GM23338 (cell line): Measurements from ENCODE around the gene KLC1. TPM values are rescaled to one million over a fixed set of nuclear protein-coding genes. Genes with fewer than 3 reads are reported as not detected.

Experiments used
- ATAC-seq: fragments of 200-7000 bp; cut with Tn5 transposase; 3 replicates; pipeline ENCODE4 v1.9.1; 2020
- DNase-seq: peaks from one replicate; pipeline ENCODE4 v3.0.0-alpha.2; 2015; ENCODE audit warnings: low spot score
- H2AFZ ChIP-seq: fragments of 200-600 bp; sonication (generic); 2 replicates; pipeline ENCODE4 v1.8.0; 2016; ENCODE audit warnings: antibody characterized with exemption, mild to moderate bottlenecking, moderate library complexity
- H3F3A ChIP-seq: fragments of 200-600 bp; sonication (generic); replicated peaks from 2 replicates; pipeline ENCODE4 v1.8.0; 2017; ENCODE audit warnings: antibody characterized with exemption, mixed run types, low read depth
- H3K27ac ChIP-seq: fragments of 200-600 bp; sonication (generic); 2 replicates; pipeline ENCODE4 v1.6.1; 2016; ENCODE audit warnings: low read depth
- H3K27me3 ChIP-seq: fragments of 200-600 bp; sonication (generic); 2 replicates; pipeline ENCODE4 v1.8.0; 2016; ENCODE audit warnings: mild to moderate bottlenecking, mixed run types, moderate library complexity; ENCODE audit not compliant: insufficient read depth
- H3K36me3 ChIP-seq: fragments of 200-600 bp; sonication (generic); 2 replicates; pipeline ENCODE4 v1.8.0; 2016; ENCODE audit warnings: mild to moderate bottlenecking; ENCODE audit not compliant: insufficient read depth
- H3K4me1 ChIP-seq: fragments of 200-600 bp; sonication (generic); 2 replicates; pipeline ENCODE4 v1.8.0; 2016; ENCODE audit warnings: mild to moderate bottlenecking, moderate library complexity; ENCODE audit not compliant: insufficient read depth
- H3K4me2 ChIP-seq: fragments of 200-600 bp; sonication (generic); 2 replicates; pipeline ENCODE4 v1.7.1; 2017; ENCODE audit warnings: mixed run types
- H3K4me3 ChIP-seq: fragments of 200-600 bp; sonication (generic); 2 replicates; pipeline ENCODE4 v1.6.1; 2016; ENCODE audit warnings: mixed run types
- H3K79me2 ChIP-seq: fragments of 200-600 bp; sonication (generic); replicated peaks from 2 replicates; pipeline ENCODE4 v1.8.0; 2017; ENCODE audit warnings: mild to moderate bottlenecking; ENCODE audit not compliant: insufficient read depth
- H3K9me2 ChIP-seq: fragments of 200-600 bp; sonication (generic); 2 replicates; pipeline ENCODE4 v1.8.0; 2017; ENCODE audit not compliant: insufficient read depth
- H4K20me1 ChIP-seq: fragments of 200-600 bp; sonication (generic); replicated peaks from 2 replicates; pipeline ENCODE4 v1.8.0; 2017; ENCODE audit warnings: mild to moderate bottlenecking; ENCODE audit not compliant: insufficient read depth
- H3K27ac Mint-ChIP-seq: 2 replicates; pipeline ENCODE4 v1.8.0; 2020; ENCODE audit warnings: inconsistent platforms, mild to moderate bottlenecking, moderate library complexity, mixed read lengths
- H3K27me3 Mint-ChIP-seq: 3 replicates; pipeline ENCODE4 v1.8.0; 2022; ENCODE audit warnings: low read depth, mild to moderate bottlenecking, moderate library complexity, mixed read lengths, inconsistent platforms; ENCODE audit not compliant: insufficient read depth, poor library complexity
- H3K36me3 Mint-ChIP-seq: 3 replicates; pipeline ENCODE4 v1.8.0; 2021; ENCODE audit warnings: low read depth, mild to moderate bottlenecking, inconsistent platforms, moderate library complexity, mixed read lengths
- H3K4me1 Mint-ChIP-seq: 3 replicates; pipeline ENCODE4 v1.8.0; 2020; ENCODE audit warnings: mild to moderate bottlenecking, inconsistent platforms, mixed read lengths
- H3K4me3 Mint-ChIP-seq: 3 replicates; pipeline ENCODE4 v1.8.0; 2021; ENCODE audit warnings: moderate library complexity, mild to moderate bottlenecking, inconsistent platforms, mixed read lengths
- H3K9me3 Mint-ChIP-seq: 3 replicates; pipeline ENCODE4 v1.8.0; 2020; ENCODE audit warnings: moderate library complexity, mild to moderate bottlenecking, inconsistent platforms, mixed read lengths
- CTCF ChIP-seq, 2 experiments: fragments of 200-600 bp in 1 of 2; sonication (generic) in 1 of 2; conservative IDR thresholded peaks; 2 replicates each; pipeline versions ENCODE4 v1.5.1 to v1.6.1; 2016 to 2017; ENCODE audit warnings: antibody characterized with exemption in 2 of 2, low read depth in 2 of 2, mild to moderate bottlenecking in 2 of 2, moderate library complexity in 1 of 2
- ETS1 ChIP-seq: IDR thresholded peaks from 2 replicates; pipeline ENCODE4 v1.6.1; 2016; ENCODE audit warnings: antibody characterized with exemption
- EZH2 ChIP-seq: fragments of 200-600 bp; sonication (generic); IDR thresholded peaks from one replicate; pipeline ENCODE4 v1.8.0; 2017; ENCODE audit warnings: antibody characterized with exemption, mild to moderate bottlenecking, low read depth; ENCODE audit not compliant: unreplicated experiment
- JUNB ChIP-seq: IDR thresholded peaks from one replicate; pipeline ENCODE4 v1.6.1; 2016; ENCODE audit warnings: antibody characterized with exemption; ENCODE audit not compliant: unreplicated experiment
- NANOG ChIP-seq: IDR thresholded peaks from 2 replicates; pipeline ENCODE4 v1.6.1; 2016; ENCODE audit warnings: antibody characterized with exemption, borderline replicate concordance
- POLR2AphosphoS5 ChIP-seq: IDR thresholded peaks from 2 replicates; pipeline ENCODE4 v1.6.1; 2016; ENCODE audit warnings: antibody characterized with exemption, low read depth
- STAT1 ChIP-seq: IDR thresholded peaks from one replicate; pipeline ENCODE4 v1.6.1; 2016; ENCODE audit warnings: antibody characterized with exemption; ENCODE audit not compliant: unreplicated experiment
- ZNF331 ChIP-seq: fragments of 250-450 bp; sonication (Bioruptor Pico); IDR thresholded peaks from 2 replicates; pipeline ENCODE4 v1.5.0; 2020; ENCODE audit warnings: low read depth, mild to moderate bottlenecking, moderate library complexity
- ZNF462 ChIP-seq: fragments of 250-450 bp; sonication (Bioruptor Pico); IDR thresholded peaks from 2 replicates; pipeline ENCODE4 v1.5.0; 2020; ENCODE audit warnings: mild to moderate bottlenecking, moderate library complexity
- polyA plus RNA-seq: library from polyadenylated mRNA; unstranded; fragments of >200 nt; fragmentation: Nextera tagmentation; extraction: Ambion mirVana; gene quantifications from 2 replicates; pipeline ENCODE4 v1.2.1, GENCODE V29; 2016
- total RNA-seq: library from RNA; depleted of rRNA; stranded (reverse); fragments of >200 nt; shearing (Covaris generic); gene quantifications from 2 replicates; pipeline ENCODE4 v1.2.3, GENCODE V29; 2014

KLC1 gene
- total and polyA plus RNA-seq, 2 experiments from 2014 or later: 165 to 308 TPM

GRCh38 chr14:103680491-103681231, 51.6 kb downstream of the KLC1 start:
- peaks cover 13% of the 10 kb centered on the region; the same call in 1 of the 2 replicates for H3F3A ChIP-seq
- Mint-ChIP-seq H3K9me3 (no peaks in the 10 kb centered on the region; the same call in 2 of the 3 replicates), H3K27me3 (peaks cover 13% of the 10 kb centered on the region), H3K27ac (no peak overlapping the region), H3K4me3 (no peak overlapping the region), H3K36me3 (peaks cover 65% of the 10 kb centered on the region), H3K4me1 (no peaks in the 10 kb centered on the region)
- H3K27ac ChIP-seq: 0 out of 2 replicates have a peak overlapping the region, but pooled peaks have one; percentile 39
- H3K9me2 ChIP-seq: no peaks in the 10 kb centered on the region
- H3K36me3 ChIP-seq: peaks cover 59% of the 10 kb centered on the region
- H3K27me3 ChIP-seq: no peaks in the 10 kb centered on the region
- H4K20me1 ChIP-seq: peaks cover 29% of the 10 kb centered on the region
- H3K4me2 ChIP-seq: no peak overlapping the region
- H3K4me1 ChIP-seq: no peaks in the 10 kb centered on the region
- H3K79me2 ChIP-seq: 0 out of 2 replicates have a peak, but pooled peaks cover 16% of the 10 kb centered on the region
- TF ChIP-seq EZH2 (no peak), STAT1 (no peak), ETS1 (no peak), NANOG (no peak), ZNF331 (CRISPR knock-in tag) (no peak), CTCF (conservative IDR thresholded peaks at IDR 0.05; ENCODE audit: low read depth in 2 of 2) (no peak)
- no peak overlapping the region for H3K4me3 ChIP-seq
- ATAC-seq: no peak
- DNase-seq: no peak
- H2AFZ ChIP-seq: no peak overlapping the region

GRCh38 chr14:103683139-103683538, 54.1 kb downstream of the KLC1 start:
- Mint-ChIP-seq H3K9me3 (no peaks in the 10 kb centered on the region; the same call in 2 of the 3 replicates), H3K27ac (no peak overlapping the region), H3K4me3 (no peak overlapping the region), H3K27me3 (peaks cover 10% of the 10 kb centered on the region), H3K36me3 (peaks cover 64% of the 10 kb centered on the region), H3K4me1 (no peaks in the 10 kb centered on the region)
- Histone ChIP-seq H3K27ac (no peak overlapping the region), H3K4me3 (no peak overlapping the region), H3K36me3 (peaks cover 61% of the 10 kb centered on the region), H4K20me1 (peaks cover 35% of the 10 kb centered on the region), H3K9me2 (no peaks in the 10 kb centered on the region), H3K79me2 (peaks cover 35% of the 10 kb centered on the region), H2AFZ (no peak overlapping the region), H3K4me2 (no peak overlapping the region), H3K27me3 (no peaks in the 10 kb centered on the region), H3F3A (peaks cover 13% of the 10 kb centered on the region; the same call in 1 of the 2 replicates), H3K4me1 (no peaks in the 10 kb centered on the region)
- DNase-seq (no peak), ATAC-seq (no peak)
- TF ChIP-seq ZNF462 (CRISPR knock-in tag) (no peak), JUNB (no peak), ETS1 (no peak), POLR2AphosphoS5 (no peak)
